D721Med (cell line): ENCODE results near the gene FIG4.

Experiments used
- DNase-seq: peaks from one replicate; pipeline ENCODE4 v3.0.0; 2011; ENCODE audit warnings: low spot score; ENCODE audit not compliant: insufficient read length
- FAIRE-seq: peaks from 2 replicates; lab custom pipeline; 2011; peaks lifted over from hg19 to GRCh38; lab: Jason Lieb, UNC
- CTCF ChIP-seq: IDR thresholded peaks from 2 replicates; pipeline ENCODE4 v1.5.1; 2012; ENCODE audit warnings: mild to moderate bottlenecking, control low read depth; ENCODE audit not compliant: insufficient read depth; ENCODE audit errors: missing control alignments

The FIG4 gene

GRCh38 chr6:109872549-109872948, 181.5 kb downstream of the FIG4 start:
- FAIRE-seq (no peak), DNase-seq (no peak)
- TF ChIP-seq CTCF, result no peak

GRCh38 chr6:109872968-109873545, 182.0 kb downstream of the FIG4 start:
- no peak for FAIRE-seq
- no peak for TF ChIP-seq CTCF
- no peak for DNase-seq

- FAIRE-seq, result no peak
- DNase-seq, result no peak
- no peak for TF ChIP-seq CTCF
Measured at GRCh38 chr6:109874086-109874485, 183.0 kb downstream of the FIG4 start.

GRCh38 chr6:109874621-109875020, 183.5 kb downstream of the FIG4 start:
- TF ChIP-seq CTCF, result no peak
- FAIRE-seq, result no peak
- no peak for DNase-seq
